ENCODE data around the gene COL24A1.

COL24A1 gene

GRCh38 chr1:85683292-85684025, 473.1 kb downstream of the COL24A1 start:
- DNase-seq (ENCODE audit: low spot score) = peak; percentile 37

- peak; percentile 44 for DNase-seq (ENCODE audit: low spot score)
Observed at GRCh38 chr1:85681087-85681486, 475.5 kb downstream of the COL24A1 start.

Data from AG20443 (cell line).